Heart left ventricle (tissue), 16 donors: ENCODE results near the gene FAT2. TPM values are rescaled to one million over a fixed set of nuclear protein-coding genes. Genes with fewer than 3 reads are reported as not detected.

Experiments used
- ATAC-seq, 4 donors: fragments of 200-7000 bp; cut with Tn5 transposase; one replicate each; pipeline ENCODE4 v1.9.1; 2020 to 2022; ENCODE audit warnings: moderate library complexity in 4 of 4, mild to moderate bottlenecking in 3 of 4, moderate number of reproducible peaks in 1 of 4
- DNase-seq, 5 donors: peaks; one replicate each; pipeline ENCODE4 v3.0.0-alpha.2; 2020
- H3K27ac ChIP-seq, 12 donors: fragments of 200-600 bp; sonication (generic) in 4 of 12; one replicate each; pipeline versions ENCODE4 v1.5.0 to v1.8.0; 2016 to 2022; ENCODE audit warnings: mild to moderate bottlenecking in 2 of 12
- H3K27me3 ChIP-seq, 9 donors: fragments of 200-600 bp; sonication (generic) in 2 of 9; one replicate each; pipeline versions ENCODE4 v1.5.1 to v1.8.0; 2016 to 2022; ENCODE audit warnings: mild to moderate bottlenecking in 3 of 9
- H3K36me3 ChIP-seq, 9 donors: fragments of 200-600 bp; sonication (generic) in 2 of 9; one replicate each; pipeline versions ENCODE4 v1.5.0 to v1.8.0; 2018 to 2022; ENCODE audit warnings: mild to moderate bottlenecking in 2 of 9
- H3K4me1 ChIP-seq, 12 donors: fragments of 200-600 bp; sonication (generic) in 4 of 12; one replicate each; pipeline versions ENCODE4 v1.5.0 to v1.8.0; 2016 to 2022; ENCODE audit warnings: mild to moderate bottlenecking in 3 of 12
- H3K4me3 ChIP-seq, 12 donors: fragments of 200-600 bp; sonication (generic) in 4 of 12; one replicate each; pipeline versions ENCODE4 v1.5.0 to v1.8.0; 2017 to 2022; ENCODE audit warnings: mild to moderate bottlenecking in 9 of 12, moderate library complexity in 4 of 12
- H3K9me3 ChIP-seq, 12 donors: fragments of 200-600 bp; sonication (generic) in 4 of 12; one replicate each; pipeline versions ENCODE4 v1.5.0 to v1.8.0; 2016 to 2022; ENCODE audit warnings: mild to moderate bottlenecking in 1 of 12
- POLR2A ChIP-seq, 2 donors: fragments of 450-650 bp; IDR thresholded peaks; one replicate each; pipeline ENCODE4 v1.6.1; 2017; ENCODE audit warnings: antibody characterized with exemption in 2 of 2, mild to moderate bottlenecking in 2 of 2, moderate library complexity in 2 of 2
- WGBS, 4 donors: extraction: QIAGEN DNeasy Blood & Tissue Kit in 2 of 4; methylation state at CpG; one replicate each; pipeline versions ENCODE4 v1.1.5 to v1.1.7; 2013 to 2018; 5-methylcytosine and 5-hydroxymethylcytosine counted together
- intact Hi-C, 10 donors: fragments of 100-400 bp; cut with DNase I; formaldehyde crosslinking; loops; one replicate each; pipeline versions ENCODE4 v1.11.1 to v1.14.2; 2022
- polyA plus RNA-seq, 2 donors: library from polyadenylated mRNA; stranded (reverse); fragments of 200-250 nt; gene quantifications; one replicate each; pipeline ENCODE4 v1.2.3, GENCODE V29; 2013
- total RNA-seq, 9 donors: library from RNA; depleted of rRNA in 2 of 9; stranded (reverse); fragments of >200 nt in 2 of 9; fragmentation: NEBNext Ultra II Directional in 3 of 9; extraction: Animal tissue kit (Norgen Biotek cat#: 25700) in 3 of 9; gene quantifications; one replicate each; pipeline versions ENCODE4 v1.1.0 to v1.2.4, GENCODE V29; 2016 to 2023
- TF ChIP-seq, protein P1 (sequence below), 12 donors: fragments of 200-600 bp; sonication (generic) in 4 of 12; IDR thresholded peaks; one replicate each; pipeline versions ENCODE4 v1.5.0 to v1.8.0; 2018 to 2022; ENCODE audit warnings: antibody characterized with exemption in 12 of 12, mild to moderate bottlenecking in 5 of 12
- donor health status: ischemic (EF 13 %, LVEDD 7.1; RV severe dilation, severe dysfunction).
- donor health status: healthy with polysubstance abuse.
- donor health status: DM: no; HTN: yes; CAD: no.
- donor health status: DM: no; HTN: no; CAD: no.
- donor health status: ischemic (EF 25% LVEDD 6.9; RV normal size, moderate dysfunction).
- donor health status: ischemic (EF 25% LVEDD 5.7; RV mildly dilated, moderate dysfunction).
- donor health status: healthy.
- donor health status: DM: yes; HTN: yes; CAD: no.
- donor health status: ischemic (EF 35%, LVEDD 5.7; RV mildly dilated, moderate dysfunction).
- donor health status: nonischemic (EF 11% LVEDD 7.7; RV severe dilation, severe dysfunction).
- donor health status: DM: yes; HTN: yes; CAD: no.
- donor health status: PGD.
- donor health status: ischemic (EF 29% LVEDD 5.4; RV normal size, mild dysfunction).
- donor health status: nonischemic (EF 23%, LVEDD 6.1; RV moderate dilation, normal function).

The FAT2 gene
- total and polyA plus RNA-seq, 11 donors = 0.01 to 0.18 (median 0.04) TPM; not detected in 3

DNA sequence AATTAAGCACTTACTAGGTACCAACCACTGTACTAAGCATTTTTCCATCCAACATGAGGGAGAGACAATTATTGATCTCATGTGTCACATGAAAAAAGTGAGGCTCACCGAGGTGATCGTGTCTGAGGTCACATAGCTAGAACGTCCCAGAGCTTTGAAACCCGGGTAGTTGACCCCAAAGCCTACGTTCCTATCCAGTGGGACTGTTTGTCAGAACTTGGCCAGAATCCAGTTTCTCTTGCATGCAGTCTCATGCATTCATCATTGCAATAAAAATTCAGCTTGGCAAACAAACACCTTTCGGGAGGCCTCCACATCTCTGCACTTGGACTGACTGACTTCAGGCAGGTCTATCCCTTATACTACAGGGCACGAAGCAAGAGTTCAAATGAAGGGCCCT, 23.4 kb upstream of the FAT2 start:
- H3K9me3 ChIP-seq = no peaks in the 10 kb centered on the region
- H3K27me3 ChIP-seq = peaks cover 0 to 31% (median 0%) of the 10 kb centered on the region in 9 donors
- no peak overlapping the region for H3K4me3 ChIP-seq
- 64 to 86% (median 75%) methylated on average over 7 of the region's 7 CpGs for WGBS, 4 donors
- H3K36me3 ChIP-seq = no peaks in the 10 kb centered on the region
- DNase-seq = no peak
- H3K27ac ChIP-seq = no peak overlapping the region
- no peak for ATAC-seq
- intact Hi-C loops = no loop called here
- TF ChIP-seq, protein P1, sequence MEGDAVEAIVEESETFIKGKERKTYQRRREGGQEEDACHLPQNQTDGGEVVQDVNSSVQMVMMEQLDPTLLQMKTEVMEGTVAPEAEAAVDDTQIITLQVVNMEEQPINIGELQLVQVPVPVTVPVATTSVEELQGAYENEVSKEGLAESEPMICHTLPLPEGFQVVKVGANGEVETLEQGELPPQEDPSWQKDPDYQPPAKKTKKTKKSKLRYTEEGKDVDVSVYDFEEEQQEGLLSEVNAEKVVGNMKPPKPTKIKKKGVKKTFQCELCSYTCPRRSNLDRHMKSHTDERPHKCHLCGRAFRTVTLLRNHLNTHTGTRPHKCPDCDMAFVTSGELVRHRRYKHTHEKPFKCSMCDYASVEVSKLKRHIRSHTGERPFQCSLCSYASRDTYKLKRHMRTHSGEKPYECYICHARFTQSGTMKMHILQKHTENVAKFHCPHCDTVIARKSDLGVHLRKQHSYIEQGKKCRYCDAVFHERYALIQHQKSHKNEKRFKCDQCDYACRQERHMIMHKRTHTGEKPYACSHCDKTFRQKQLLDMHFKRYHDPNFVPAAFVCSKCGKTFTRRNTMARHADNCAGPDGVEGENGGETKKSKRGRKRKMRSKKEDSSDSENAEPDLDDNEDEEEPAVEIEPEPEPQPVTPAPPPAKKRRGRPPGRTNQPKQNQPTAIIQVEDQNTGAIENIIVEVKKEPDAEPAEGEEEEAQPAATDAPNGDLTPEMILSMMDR (IDR thresholded peaks at IDR 0.05) = no peak
- TF ChIP-seq POLR2A (IDR thresholded peaks at IDR 0.05) = no peak
- H3K4me1 ChIP-seq = no peaks in the 10 kb centered on the region

DNA sequence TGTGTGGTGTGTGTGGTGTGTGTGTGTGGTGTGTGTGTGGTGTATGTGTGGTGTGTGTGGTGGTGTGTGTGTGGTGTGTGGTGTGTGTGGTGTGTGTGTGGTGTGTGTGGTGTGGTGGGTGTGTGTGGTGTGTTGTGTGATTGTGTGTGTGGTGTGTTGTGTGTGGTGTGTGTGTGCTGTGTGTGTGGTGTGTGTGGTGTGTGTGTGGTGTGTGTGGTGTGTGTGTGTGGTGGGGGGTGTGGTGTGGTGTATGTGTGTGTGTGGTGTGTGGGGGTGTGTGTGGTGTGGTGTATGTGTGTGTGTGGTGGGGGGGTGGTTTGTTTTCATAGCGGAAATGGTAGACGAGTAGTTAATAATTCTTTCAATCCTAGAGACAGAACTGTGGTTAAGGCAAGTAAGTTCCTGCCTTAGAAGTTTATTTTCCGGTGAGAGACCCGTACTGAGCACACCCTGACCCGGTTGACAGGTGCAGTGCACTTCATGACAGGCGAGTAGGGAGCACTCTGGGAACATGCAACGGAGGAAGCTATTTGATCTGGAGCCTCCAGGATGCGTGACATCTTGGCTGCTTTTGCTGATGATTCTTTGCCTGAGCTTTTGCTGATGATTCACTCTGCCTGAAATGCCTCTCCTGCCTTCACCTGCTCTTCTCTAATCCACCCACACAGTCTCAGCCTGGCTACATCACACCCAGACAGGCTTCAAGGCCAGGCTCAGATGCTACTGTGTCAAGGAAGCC, 21.7 kb upstream of the FAT2 start:
- 64 to 75% (median 68%) methylated on average over 8 of the region's 8 CpGs for WGBS, 4 donors
- intact Hi-C loops = no loop called here
- DNase-seq (no peak), ATAC-seq (no peak)
- Histone ChIP-seq H3K36me3 (no peaks in the 10 kb centered on the region), H3K4me1 (no peaks in the 10 kb centered on the region), H3K4me3 (no peak overlapping the region), H3K27ac (no peak overlapping the region), H3K27me3 (peaks cover 0 to 31% (median 0%) of the 10 kb centered on the region in 9 donors), H3K9me3 (no peaks in the 10 kb centered on the region)
- TF ChIP-seq, protein P1 (IDR thresholded peaks at IDR 0.05) = no peak
- no peak for TF ChIP-seq POLR2A (IDR thresholded peaks at IDR 0.05)

DNA sequence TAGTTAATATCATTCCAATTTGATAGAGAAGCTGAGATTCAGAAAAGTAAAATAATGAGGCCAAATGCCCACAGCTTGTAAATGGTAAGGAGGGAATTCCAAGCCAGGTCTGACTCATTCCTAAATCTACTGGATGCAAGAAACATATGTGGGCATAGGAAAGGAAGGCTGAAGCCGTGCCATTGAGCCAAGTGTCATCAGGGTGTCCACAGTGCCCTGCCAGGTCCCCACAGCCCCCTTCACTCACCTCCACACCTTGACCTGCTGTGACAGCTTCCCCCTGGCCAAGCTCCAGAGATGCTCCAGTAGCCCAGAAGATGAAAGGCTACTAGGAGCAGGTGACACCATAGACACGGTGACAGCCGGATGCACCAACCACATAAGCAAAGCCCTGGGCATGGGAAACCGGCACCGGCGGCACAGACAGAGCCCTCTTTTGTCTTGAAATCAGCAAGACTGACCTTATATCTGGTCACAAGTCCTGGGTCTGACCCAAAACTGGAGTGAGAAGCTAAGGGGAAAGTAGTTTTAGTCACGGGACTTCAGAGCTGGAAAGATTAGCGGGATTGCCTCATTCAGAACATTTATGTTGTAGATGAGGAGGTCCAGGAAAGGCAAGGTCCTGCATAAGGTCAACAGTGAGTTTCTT, 20.1 kb upstream of the FAT2 start:
- Histone ChIP-seq H3K36me3 (no peaks in the 10 kb centered on the region), H3K9me3 (no peaks in the 10 kb centered on the region), H3K27me3 (peaks cover 0 to 31% (median 0%) of the 10 kb centered on the region in 9 donors), H3K4me1 (no peaks in the 10 kb centered on the region), H3K27ac (no peak overlapping the region), H3K4me3 (no peak overlapping the region)
- ATAC-seq (no peak), DNase-seq (no peak)
- intact Hi-C loops = no loop called here
- 83 to 93% (median 89%) methylated on average over 8 of the region's 8 CpGs for WGBS, 4 donors
- TF ChIP-seq POLR2A (IDR thresholded peaks at IDR 0.05) = no peak
- TF ChIP-seq, protein P1 (IDR thresholded peaks at IDR 0.05) = no peak

DNA sequence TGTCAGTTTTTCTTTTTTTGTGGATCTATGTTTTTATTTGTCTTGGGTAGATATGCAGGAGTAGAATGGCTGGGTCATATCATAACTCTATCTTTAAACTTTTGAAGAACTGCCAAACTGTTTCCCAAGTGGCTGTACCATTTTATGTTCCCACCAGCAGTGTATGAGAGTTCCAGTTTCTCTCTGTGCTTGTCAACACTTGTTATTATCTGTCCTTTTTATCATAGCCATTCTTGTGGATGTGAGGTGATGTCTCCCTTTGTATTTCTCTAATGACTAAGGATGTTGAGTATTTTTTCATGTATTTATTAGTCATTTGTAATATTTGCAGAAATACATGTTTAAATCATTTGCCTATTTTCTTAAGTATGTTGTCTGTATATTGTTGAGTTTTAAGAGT, 17.4 kb upstream of the FAT2 start:
- no peaks in the 10 kb centered on the region for H3K9me3 ChIP-seq
- ATAC-seq = no peak
- no peaks in the 10 kb centered on the region for H3K4me1 ChIP-seq
- H3K27ac ChIP-seq = no peak overlapping the region
- H3K4me3 ChIP-seq = no peak overlapping the region
- H3K27me3 ChIP-seq = peaks cover 0 to 18% (median 0%) of the 10 kb centered on the region in 9 donors
- no peak for DNase-seq
- intact Hi-C loops = no loop called here
- TF ChIP-seq POLR2A (IDR thresholded peaks at IDR 0.05) = no peak
- TF ChIP-seq, protein P1 (IDR thresholded peaks at IDR 0.05) = no peak
- no peaks in the 10 kb centered on the region for H3K36me3 ChIP-seq
